ENCODE results near the gene TMEM167B. TPM values are rescaled to one million over a fixed set of nuclear protein-coding genes. Genes with fewer than 3 reads are reported as not detected.
A peak's percentile ranks its signal among the peaks of the same experiment; 100 is the strongest.

The TMEM167B gene
- total and polyA plus RNA-seq, 4 donors, result 5.4 to 15.4 (median 13.2) TPM

DNA sequence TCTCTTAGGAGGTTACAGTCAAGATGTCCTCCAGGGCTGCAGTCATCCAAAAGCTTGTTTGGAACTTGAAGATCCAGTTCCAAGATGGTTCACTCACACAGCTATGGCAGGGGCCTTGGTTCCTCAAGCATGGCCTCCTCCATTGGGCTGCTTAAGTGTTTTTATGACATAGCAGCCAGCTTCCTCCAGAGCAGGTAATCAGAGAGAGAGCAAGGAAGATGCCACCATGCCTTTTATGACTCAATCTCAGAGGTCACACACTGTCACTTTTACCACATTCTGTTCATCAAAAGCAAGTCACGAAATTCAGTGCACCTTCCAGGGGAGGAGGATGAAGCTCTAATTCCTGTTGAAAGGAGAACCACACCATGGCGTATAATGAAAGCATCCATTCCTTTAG, 40.5 kb downstream of the TMEM167B start:
- Histone ChIP-seq H3K27me3 (ENCODE audit: control insufficient read depth in 4 of 4, insufficient read depth in 4 of 4, low read length in 3 of 4) (no peaks in the 10 kb centered on the region), H3K36me3 (ENCODE audit: control insufficient read depth in 4 of 4, insufficient read depth in 3 of 4, low read depth in 1 of 4, low read length in 3 of 4) (no peaks in the 10 kb centered on the region), H3K9me3 (ENCODE audit: control insufficient read depth in 4 of 4, low read length in 3 of 4) (no peaks in the 10 kb centered on the region), H3K4me3 (ENCODE audit: low read depth in 1 of 3, low read length in 3 of 3) (no peak overlapping the region), H3K27ac (ENCODE audit: low read depth in 1 of 2, low read length in 2 of 2) (no peak overlapping the region), H3K9ac (ENCODE audit: low read depth in 1 of 2, low read length in 2 of 2) (no peak overlapping the region), H3K4me1 (ENCODE audit: control insufficient read depth in 4 of 4, insufficient read depth in 4 of 4, low read length in 3 of 4) (peaks cover 8 to 16% (median 14%) of the 10 kb centered on the region in 4 donors)
- no peak for TF ChIP-seq RAD21 (IDR thresholded peaks at IDR 0.05)
- TF ChIP-seq RXRA (IDR thresholded peaks at IDR 0.05), result no peak
- no peak for TF ChIP-seq GABPA (IDR thresholded peaks at IDR 0.05 in 1 of 2, conservative IDR thresholded peaks at IDR 0.05 in 1 of 2)
- TF ChIP-seq ZBTB33 (IDR thresholded peaks at IDR 0.05), result no peak
- no peak for DNase-seq (ENCODE audit: low spot score)
- 70% methylated on average over 2 of the region's 2 CpGs for WGBS

GRCh38 chr1:109131800-109132199, 41.2 kb downstream of the TMEM167B start:
- peaks cover 8 to 16% (median 14%) of the 10 kb centered on the region in 4 donors for H3K4me1 ChIP-seq (ENCODE audit: control insufficient read depth in 4 of 4, insufficient read depth in 4 of 4, low read length in 3 of 4)
- H3K27ac ChIP-seq (ENCODE audit: low read depth in 1 of 2, low read length in 2 of 2), result no peak overlapping the region
- TF ChIP-seq, protein P1, sequence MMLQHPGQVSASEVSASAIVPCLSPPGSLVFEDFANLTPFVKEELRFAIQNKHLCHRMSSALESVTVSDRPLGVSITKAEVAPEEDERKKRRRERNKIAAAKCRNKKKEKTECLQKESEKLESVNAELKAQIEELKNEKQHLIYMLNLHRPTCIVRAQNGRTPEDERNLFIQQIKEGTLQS (IDR thresholded peaks at IDR 0.05), result no peak
- TF ChIP-seq RXRA (IDR thresholded peaks at IDR 0.05) (no peak), FOXA1 (IDR thresholded peaks at IDR 0.05) (no peak), NR2F2 (IDR thresholded peaks at IDR 0.05) (no peak)

GRCh38 chr1:109133002-109133706, 42.6 kb downstream of the TMEM167B start:
- DNase-seq (ENCODE audit: low spot score), result no peak
- TF ChIP-seq, protein P1 (IDR thresholded peaks at IDR 0.05), result no peak
- WGBS, result 82% methylated on average over 4 of the region's 4 CpGs
- no peaks in the 10 kb centered on the region for H3K9me3 ChIP-seq (ENCODE audit: control insufficient read depth in 4 of 4, low read length in 3 of 4)
- H3K27ac ChIP-seq (ENCODE audit: low read depth in 1 of 2, low read length in 2 of 2), result peak overlapping the region in 1 of 2 donors; percentile 32
- H3K27me3 ChIP-seq (ENCODE audit: control insufficient read depth in 4 of 4, insufficient read depth in 4 of 4, low read length in 3 of 4), result no peaks in the 10 kb centered on the region
- H3K4me3 ChIP-seq (ENCODE audit: low read depth in 1 of 3, low read length in 3 of 3), result no peak overlapping the region
- H3K9ac ChIP-seq (ENCODE audit: low read depth in 1 of 2, low read length in 2 of 2), result no peak overlapping the region
- no peaks in the 10 kb centered on the region for H3K36me3 ChIP-seq (ENCODE audit: control insufficient read depth in 4 of 4, insufficient read depth in 3 of 4, low read depth in 1 of 4, low read length in 3 of 4)
- peaks cover 8 to 16% (median 14%) of the 10 kb centered on the region in 4 donors for H3K4me1 ChIP-seq (ENCODE audit: control insufficient read depth in 4 of 4, insufficient read depth in 4 of 4, low read length in 3 of 4)

More at GRCh38 chr1:109131800-109132199, 41.2 kb downstream of the TMEM167B start:
- Histone ChIP-seq H3K9ac (ENCODE audit: low read depth in 1 of 2, low read length in 2 of 2) (no peak overlapping the region), H3K9me3 (ENCODE audit: control insufficient read depth in 4 of 4, low read length in 3 of 4) (no peaks in the 10 kb centered on the region), H3K27me3 (ENCODE audit: control insufficient read depth in 4 of 4, insufficient read depth in 4 of 4, low read length in 3 of 4) (no peaks in the 10 kb centered on the region), H3K36me3 (ENCODE audit: control insufficient read depth in 4 of 4, insufficient read depth in 3 of 4, low read depth in 1 of 4, low read length in 3 of 4) (no peaks in the 10 kb centered on the region), H3K4me3 (ENCODE audit: low read depth in 1 of 3, low read length in 3 of 3) (no peak overlapping the region)
- no peak for DNase-seq (ENCODE audit: low spot score)

DNA sequence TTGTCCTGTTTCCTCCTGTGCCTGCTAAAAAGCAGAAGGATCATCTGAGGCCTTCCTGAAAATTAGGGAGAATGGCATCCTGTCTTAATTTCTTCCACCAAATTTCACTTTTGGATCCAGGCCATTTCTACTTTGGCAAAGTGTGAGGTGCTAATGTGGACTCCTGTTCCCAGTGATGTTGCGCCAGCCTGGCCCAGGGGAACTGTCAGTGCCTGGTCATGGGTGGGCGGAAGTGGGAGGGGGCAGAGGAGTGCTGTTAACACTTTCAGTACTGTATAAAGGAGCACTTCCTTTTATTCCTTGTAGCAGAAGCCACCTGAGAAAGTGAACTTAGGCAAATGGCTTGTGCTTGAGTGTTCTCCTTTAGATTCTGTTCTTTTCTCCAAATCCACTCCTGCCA, 43.3 kb downstream of the TMEM167B start:
- Histone ChIP-seq H3K4me3 (ENCODE audit: low read depth in 1 of 3, low read length in 3 of 3) (no peak overlapping the region), H3K27me3 (ENCODE audit: control insufficient read depth in 4 of 4, insufficient read depth in 4 of 4, low read length in 3 of 4) (no peaks in the 10 kb centered on the region), H3K9ac (ENCODE audit: low read depth in 1 of 2, low read length in 2 of 2) (no peak overlapping the region), H3K4me1 (ENCODE audit: control insufficient read depth in 4 of 4, insufficient read depth in 4 of 4, low read length in 3 of 4) (peaks cover 8 to 16% (median 14%) of the 10 kb centered on the region in 4 donors), H3K36me3 (ENCODE audit: control insufficient read depth in 4 of 4, insufficient read depth in 3 of 4, low read depth in 1 of 4, low read length in 3 of 4) (no peaks in the 10 kb centered on the region), H3K9me3 (ENCODE audit: control insufficient read depth in 4 of 4, low read length in 3 of 4) (no peaks in the 10 kb centered on the region), H3K27ac (ENCODE audit: low read depth in 1 of 2, low read length in 2 of 2) (peak overlapping the region; percentile 61 to 77)
- no peak for DNase-seq (ENCODE audit: low spot score)
- 24% methylated on average over 2 of the region's 2 CpGs for WGBS
- peak; percentile 48 to 77 for TF ChIP-seq HNF4A (conservative IDR thresholded peaks at IDR 0.05)
- TF ChIP-seq HNF4G (IDR thresholded peaks at IDR 0.05), result no peak
- no peak for TF ChIP-seq RAD21 (IDR thresholded peaks at IDR 0.05)
- TF ChIP-seq JUND (IDR thresholded peaks at IDR 0.05), result no peak
- no peak for TF ChIP-seq SP1 (IDR thresholded peaks at IDR 0.05)
- no peak for TF ChIP-seq FOXA2 (IDR thresholded peaks at IDR 0.05)
- TF ChIP-seq RXRA (IDR thresholded peaks at IDR 0.05), result peak in 1 of 2 donors; percentile 21
- no peak for TF ChIP-seq YY1 (IDR thresholded peaks at IDR 0.05)
- TF ChIP-seq FOXA1 (IDR thresholded peaks at IDR 0.05), result no peak
- no peak for TF ChIP-seq TAF1 (conservative IDR thresholded peaks at IDR 0.05)
- peak in 1 of 2 donors; percentile 73 for TF ChIP-seq EGR1 (IDR thresholded peaks at IDR 0.05; ENCODE audit: low read depth in 2 of 2)
- no peak for TF ChIP-seq NR2F2 (IDR thresholded peaks at IDR 0.05)
- TF ChIP-seq, protein P2, sequence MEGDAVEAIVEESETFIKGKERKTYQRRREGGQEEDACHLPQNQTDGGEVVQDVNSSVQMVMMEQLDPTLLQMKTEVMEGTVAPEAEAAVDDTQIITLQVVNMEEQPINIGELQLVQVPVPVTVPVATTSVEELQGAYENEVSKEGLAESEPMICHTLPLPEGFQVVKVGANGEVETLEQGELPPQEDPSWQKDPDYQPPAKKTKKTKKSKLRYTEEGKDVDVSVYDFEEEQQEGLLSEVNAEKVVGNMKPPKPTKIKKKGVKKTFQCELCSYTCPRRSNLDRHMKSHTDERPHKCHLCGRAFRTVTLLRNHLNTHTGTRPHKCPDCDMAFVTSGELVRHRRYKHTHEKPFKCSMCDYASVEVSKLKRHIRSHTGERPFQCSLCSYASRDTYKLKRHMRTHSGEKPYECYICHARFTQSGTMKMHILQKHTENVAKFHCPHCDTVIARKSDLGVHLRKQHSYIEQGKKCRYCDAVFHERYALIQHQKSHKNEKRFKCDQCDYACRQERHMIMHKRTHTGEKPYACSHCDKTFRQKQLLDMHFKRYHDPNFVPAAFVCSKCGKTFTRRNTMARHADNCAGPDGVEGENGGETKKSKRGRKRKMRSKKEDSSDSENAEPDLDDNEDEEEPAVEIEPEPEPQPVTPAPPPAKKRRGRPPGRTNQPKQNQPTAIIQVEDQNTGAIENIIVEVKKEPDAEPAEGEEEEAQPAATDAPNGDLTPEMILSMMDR (IDR thresholded peaks at IDR 0.05; ENCODE audit: low read depth, low read length, missing input control), result no peak

Data from liver (tissue), 9 donors.